Stimulated activated CD8-positive, alpha-beta memory T cell treated with anti-CD3 and anti-CD28 coated beads, Interleukin-15, amount 100 ng/mL, for 48 hours (primary cell): ENCODE results near the gene GCNT3.
"Not testable (repeated sequence)": the region's sequence is repeated elsewhere in the genome, so short reads cannot be mapped to it uniquely, and the experiment has no call there.

Experiments
- DNase-seq, 2 donors: peaks; one replicate each; pipeline ENCODE4 v3.0.0-alpha.2; 2020; ENCODE audit warnings: low read depth in 2 of 2

GCNT3 gene

GRCh38 chr15:59618406-59618805 lies 6.8 kb downstream of the GCNT3 start:
- no peak for DNase-seq

GRCh38 chr15:59622289-59622688 lies 10.7 kb downstream of the GCNT3 start:
- DNase-seq, result peak; percentile 42 to 58

- no peak for DNase-seq
These were observed 21.1 kb downstream of the GCNT3 start for GRCh38 chr15:59632714-59633113.

- DNase-seq, result no peak
These were observed 24.6 kb downstream of the GCNT3 start for GRCh38 chr15:59636184-59636583.

GRCh38 chr15:59637507-59637906 lies 25.9 kb downstream of the GCNT3 start:
- not testable (repeated sequence) for DNase-seq

- no peak for DNase-seq
These were observed 30.8 kb downstream of the GCNT3 start for GRCh38 chr15:59642351-59642750.

GRCh38 chr15:59644756-59645155 lies 33.2 kb downstream of the GCNT3 start:
- no peak for DNase-seq

GRCh38 chr15:59645812-59646211 lies 34.2 kb downstream of the GCNT3 start:
- DNase-seq, result not testable (repeated sequence)

- DNase-seq, result no peak
These were observed 34.7 kb downstream of the GCNT3 start for GRCh38 chr15:59646277-59646676.

- DNase-seq, result no peak
These were observed 35.5 kb downstream of the GCNT3 start for GRCh38 chr15:59647085-59647484.

- DNase-seq, result no peak
These were observed 38.0 kb downstream of the GCNT3 start for GRCh38 chr15:59649603-59650002.

- DNase-seq, result no peak
These were observed 42.5 kb downstream of the GCNT3 start for GRCh38 chr15:59654046-59654445.

GRCh38 chr15:59656897-59657634 lies 45.5 kb downstream of the GCNT3 start, which contains the start of gene GTF2A2:
GTF2A2 (minus strand) TSS chr15:59657515; CDS start chr15:59652277, 5,238 bp downstream.
- peak; percentile 93 for DNase-seq

- DNase-seq, result no peak
These were observed 46.1 kb downstream of the GCNT3 start for GRCh38 chr15:59657635-59658125.

- no peak for DNase-seq
These were observed 47.8 kb downstream of the GCNT3 start for GRCh38 chr15:59659366-59659765.

GRCh38 chr15:59662260-59662659 lies 50.7 kb downstream of the GCNT3 start:
- no peak for DNase-seq

GRCh38 chr15:59668556-59668955 lies 57.0 kb downstream of the GCNT3 start:
- DNase-seq, result no peak
